Stomach (tissue), 4 donors: ENCODE measurements around the gene STPG2.

Experiments
- EP300 ChIP-seq: sonication (generic); formaldehyde crosslinking; IDR thresholded peaks from one replicate; pipeline ENCODE4 v1.6.1; 2017; ENCODE audit warnings: antibody characterized with exemption
- TF ChIP-seq, protein P1 (sequence below), 7 experiments: fragments of 450-650 bp in 4 of 7; fragments of 200-600 bp in 3 of 7; sonication (generic) in 3 of 7; IDR thresholded peaks; one replicate each; pipeline ENCODE4 v1.5.1; 2016 to 2019; ENCODE audit warnings: antibody characterized with exemption in 7 of 7, control low read depth in 2 of 7, mild to moderate bottlenecking in 1 of 7

DNA sequence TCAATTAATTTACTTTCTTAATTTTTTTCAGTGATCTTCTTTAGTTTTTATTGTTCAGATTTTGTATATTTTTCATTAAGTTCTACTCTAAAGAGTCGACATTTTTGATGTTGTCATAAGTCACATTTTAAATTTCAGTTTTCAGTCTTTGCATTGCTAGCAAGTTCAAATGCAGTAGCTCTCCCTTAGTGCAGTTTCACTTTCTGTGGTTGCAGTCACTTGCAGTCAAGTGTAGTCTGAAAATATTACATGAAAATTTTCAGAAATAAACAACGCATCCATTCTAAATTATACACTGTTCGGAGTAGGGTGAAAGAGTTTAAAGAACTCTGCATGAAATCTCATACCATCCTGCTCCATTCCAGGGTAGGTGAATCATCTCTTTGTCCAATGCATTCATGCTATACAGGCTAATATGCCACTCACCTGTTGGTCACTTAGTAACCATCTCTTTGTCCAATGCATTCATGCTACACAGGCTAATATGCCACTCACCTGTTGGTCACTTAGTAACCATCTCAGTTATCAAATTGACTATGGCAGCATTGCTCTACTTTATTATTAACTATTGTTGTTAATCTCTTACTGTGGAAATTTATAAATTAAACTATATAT is 356.9 kb downstream of the STPG2 start:
- TF ChIP-seq, protein P1, sequence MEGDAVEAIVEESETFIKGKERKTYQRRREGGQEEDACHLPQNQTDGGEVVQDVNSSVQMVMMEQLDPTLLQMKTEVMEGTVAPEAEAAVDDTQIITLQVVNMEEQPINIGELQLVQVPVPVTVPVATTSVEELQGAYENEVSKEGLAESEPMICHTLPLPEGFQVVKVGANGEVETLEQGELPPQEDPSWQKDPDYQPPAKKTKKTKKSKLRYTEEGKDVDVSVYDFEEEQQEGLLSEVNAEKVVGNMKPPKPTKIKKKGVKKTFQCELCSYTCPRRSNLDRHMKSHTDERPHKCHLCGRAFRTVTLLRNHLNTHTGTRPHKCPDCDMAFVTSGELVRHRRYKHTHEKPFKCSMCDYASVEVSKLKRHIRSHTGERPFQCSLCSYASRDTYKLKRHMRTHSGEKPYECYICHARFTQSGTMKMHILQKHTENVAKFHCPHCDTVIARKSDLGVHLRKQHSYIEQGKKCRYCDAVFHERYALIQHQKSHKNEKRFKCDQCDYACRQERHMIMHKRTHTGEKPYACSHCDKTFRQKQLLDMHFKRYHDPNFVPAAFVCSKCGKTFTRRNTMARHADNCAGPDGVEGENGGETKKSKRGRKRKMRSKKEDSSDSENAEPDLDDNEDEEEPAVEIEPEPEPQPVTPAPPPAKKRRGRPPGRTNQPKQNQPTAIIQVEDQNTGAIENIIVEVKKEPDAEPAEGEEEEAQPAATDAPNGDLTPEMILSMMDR (IDR thresholded peaks at IDR 0.05) = no peak
- no peak for TF ChIP-seq EP300
